Activated CD8-positive, alpha-beta memory T cell treated with anti-CD3 and anti-CD28 coated beads, Interleukin-2, amount 50 U/mL, for 1 hour (primary cell): ENCODE data around the gene UBE2I.

Experiments
- DNase-seq: peaks from one replicate; pipeline ENCODE4 v3.0.0-alpha.2; 2020; ENCODE audit errors: extremely low read depth

UBE2I gene

GRCh38 chr16:1357906-1358566 lies 48.6 kb downstream of the UBE2I start:
- no peak for DNase-seq

GRCh38 chr16:1361685-1362360 lies 52.4 kb downstream of the UBE2I start:
- DNase-seq = no peak

GRCh38 chr16:1362807-1363206 lies 53.4 kb downstream of the UBE2I start:
- DNase-seq = no peak

- DNase-seq = peak; percentile 17
Observed at GRCh38 chr16:1363501-1364041, 54.1 kb downstream of the UBE2I start.

- DNase-seq = no peak
Observed at GRCh38 chr16:1364510-1364909, 55.1 kb downstream of the UBE2I start.

GRCh38 chr16:1366060-1366711 lies 56.8 kb downstream of the UBE2I start:
- no peak for DNase-seq

GRCh38 chr16:1366712-1367299 lies 57.4 kb downstream of the UBE2I start:
- no peak for DNase-seq

GRCh38 chr16:1367486-1368174 lies 58.2 kb downstream of the UBE2I start:
- no peak for DNase-seq

- no peak for DNase-seq
Observed at GRCh38 chr16:1371054-1371978, 61.9 kb downstream of the UBE2I start.

- DNase-seq = no peak
Observed at GRCh38 chr16:1372292-1372950, 63.0 kb downstream of the UBE2I start.

- DNase-seq = no peak
Observed at GRCh38 chr16:1374418-1375297, 65.2 kb downstream of the UBE2I start.

GRCh38 chr16:1375298-1375640 lies 65.8 kb downstream of the UBE2I start:
- DNase-seq = no peak

GRCh38 chr16:1375741-1376410 lies 66.4 kb downstream of the UBE2I start:
- DNase-seq = no peak
